GM18519 (cell line): ENCODE results near the gene CCNT1.
"Not testable (repeated sequence)": the region's sequence is repeated elsewhere in the genome, so short reads cannot be mapped to it uniquely, and the experiment has no call there.

Experiments used
- ATAC-seq: cut with Tn5 transposase; IDR thresholded peaks from one replicate; pipeline ENCODE4 v1.9.1; 2021; ENCODE audit warnings: mild to moderate bottlenecking, moderate library complexity; ENCODE audit not compliant: unreplicated experiment, low FRiP score

Gene CCNT1

DNA sequence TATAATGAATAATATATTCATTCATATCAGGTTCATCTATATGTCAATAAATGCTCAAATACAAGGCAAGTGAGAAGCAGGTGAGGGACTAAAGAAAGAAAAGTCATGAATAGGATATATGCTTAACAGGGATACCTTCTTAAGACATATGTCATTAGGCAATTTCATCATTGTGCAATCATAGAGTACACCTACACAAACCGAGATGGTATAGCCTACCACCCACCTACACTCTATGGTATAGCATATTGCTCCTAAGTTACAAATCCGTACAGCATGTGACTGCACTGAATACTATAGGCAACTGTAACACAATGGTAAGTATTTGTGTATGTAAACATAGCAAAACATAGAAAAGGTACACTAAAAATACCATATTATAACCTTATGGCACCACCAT is 73.5 kb downstream of the CCNT1 start:
- ATAC-seq = no peak

DNA sequence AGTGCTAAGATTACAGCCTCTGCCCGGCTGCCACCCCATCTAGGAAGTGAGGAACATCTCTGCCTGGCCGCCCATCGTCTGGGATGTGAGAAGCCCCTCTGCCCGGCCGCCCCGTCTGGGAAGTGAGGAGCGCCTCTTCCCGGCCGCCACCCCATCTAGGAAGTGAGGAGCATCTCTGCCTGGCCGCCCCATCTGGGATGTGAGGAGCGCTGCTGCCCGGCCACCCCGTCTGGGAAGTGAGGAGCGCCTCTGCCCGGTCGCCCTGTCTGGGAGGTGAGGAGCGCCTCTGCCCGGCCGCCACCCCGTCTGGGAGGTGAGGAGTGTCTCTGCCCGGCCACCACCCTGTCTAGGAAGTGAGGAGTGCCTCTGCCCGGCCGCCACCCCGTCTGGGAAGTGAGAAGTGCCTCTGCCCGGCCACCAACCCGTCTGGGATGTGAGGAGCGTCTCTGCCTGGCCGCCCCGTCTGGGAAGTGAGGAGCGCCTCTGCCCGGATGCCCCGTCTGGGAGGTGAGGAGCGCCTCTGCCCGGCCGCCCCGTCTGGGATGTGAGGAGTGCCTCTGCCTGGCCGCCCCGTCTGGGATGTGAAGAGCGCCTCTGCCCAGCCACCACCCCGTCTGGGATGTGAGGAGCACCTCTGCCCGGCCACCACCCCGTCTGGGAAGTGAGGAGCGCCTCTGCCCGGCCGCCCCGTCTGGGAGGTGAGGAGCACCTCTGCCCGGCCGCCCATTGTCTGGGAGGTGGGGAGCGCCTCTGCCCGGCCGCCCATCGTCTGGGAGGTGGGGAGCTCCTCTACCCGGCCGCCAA is 74.6 kb downstream of the CCNT1 start:
- not testable (repeated sequence) for ATAC-seq

GRCh38 chr12:48640854-48641253 is 75.7 kb downstream of the CCNT1 start:
- ATAC-seq = no peak

- no peak for ATAC-seq
Measured at GRCh38 chr12:48640428-48640827, 76.1 kb downstream of the CCNT1 start.
